ENCODE measurements around the gene PPFIA2. TPM values are rescaled to one million over a fixed set of nuclear protein-coding genes. Genes with fewer than 3 reads are reported as not detected.
"Not testable (repeated sequence)": the region's sequence is repeated elsewhere in the genome, so short reads cannot be mapped to it uniquely, and the experiment has no call there.

Gene PPFIA2
- total and polyA plus RNA-seq, 5 donors, result 0.62 to 3.0 (median 0.89) TPM

DNA sequence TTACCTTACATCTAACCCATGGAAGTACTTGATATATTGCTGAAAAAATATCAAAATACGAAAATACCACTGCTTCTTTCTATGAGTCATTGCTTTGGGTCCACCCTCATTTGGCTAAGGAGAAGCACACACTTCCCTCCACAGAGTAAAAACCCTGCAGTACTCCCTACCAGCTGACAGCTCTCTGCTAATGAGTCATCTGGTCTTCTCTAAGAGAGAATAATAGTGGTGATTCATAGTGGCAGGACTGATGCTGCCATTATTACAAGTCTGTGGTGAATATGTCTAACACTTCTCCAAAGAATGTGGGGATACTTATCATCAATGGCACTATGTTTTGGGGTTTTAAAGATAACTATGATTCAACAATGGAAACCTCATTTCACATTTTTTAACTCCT is 90.7 kb downstream of the PPFIA2 start:
- intact Hi-C loops (cut with DNase I), result no loop called here
- peak; percentile 51 to 83 for ATAC-seq

DNA sequence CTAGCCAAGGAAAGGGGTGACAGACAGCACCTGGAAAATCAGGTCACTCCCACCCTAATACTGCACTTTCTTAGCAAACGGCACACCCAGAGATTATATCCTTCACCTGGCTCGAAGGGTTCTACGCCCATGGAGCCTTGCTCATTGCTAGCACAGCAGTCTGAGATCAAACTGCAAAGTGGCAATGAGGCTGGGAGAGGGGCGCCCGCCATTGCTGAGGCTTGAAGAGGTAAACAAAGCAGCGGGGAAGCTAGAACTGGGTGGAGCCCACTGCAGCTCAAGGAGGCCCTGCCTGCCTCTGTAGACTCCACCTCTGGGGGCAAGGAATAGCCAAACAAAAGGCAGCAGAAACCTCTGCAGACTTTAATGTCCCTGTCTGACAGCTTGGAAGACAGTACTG is 99.8 kb downstream of the PPFIA2 start:
- 91% methylated on average over 6 of the region's 6 CpGs for WGBS
- H3K27me3 ChIP-seq (ENCODE audit: control insufficient read depth, insufficient read depth); H3K9me3 ChIP-seq (ENCODE audit: control insufficient read depth, low read length); intact Hi-C loops (cut with DNase I); H3K27ac ChIP-seq (ENCODE audit: low read length); H3K4me1 ChIP-seq (ENCODE audit: control insufficient read depth, insufficient read depth, low read length); ATAC-seq; H3K4me3 ChIP-seq (ENCODE audit: low read length): not testable (repeated sequence)
- peak in 1 of 3 donors; percentile 18 for DNase-seq

More for the DNA sequence above, 90.7 kb downstream of the PPFIA2 start:
- no peak for DNase-seq
- WGBS, result 9% methylated on average over 1 of the region's 1 CpG
- Histone ChIP-seq H3K9me3 (ENCODE audit: control insufficient read depth, low read length) (no peaks in the 10 kb centered on the region), H3K27ac (ENCODE audit: low read length) (no peak overlapping the region), H3K4me3 (ENCODE audit: low read length) (no peak overlapping the region), H3K4me1 (ENCODE audit: control insufficient read depth, insufficient read depth, low read length) (no peaks in the 10 kb centered on the region), H3K27me3 (ENCODE audit: control insufficient read depth, insufficient read depth) (no peaks in the 10 kb centered on the region)

DNA sequence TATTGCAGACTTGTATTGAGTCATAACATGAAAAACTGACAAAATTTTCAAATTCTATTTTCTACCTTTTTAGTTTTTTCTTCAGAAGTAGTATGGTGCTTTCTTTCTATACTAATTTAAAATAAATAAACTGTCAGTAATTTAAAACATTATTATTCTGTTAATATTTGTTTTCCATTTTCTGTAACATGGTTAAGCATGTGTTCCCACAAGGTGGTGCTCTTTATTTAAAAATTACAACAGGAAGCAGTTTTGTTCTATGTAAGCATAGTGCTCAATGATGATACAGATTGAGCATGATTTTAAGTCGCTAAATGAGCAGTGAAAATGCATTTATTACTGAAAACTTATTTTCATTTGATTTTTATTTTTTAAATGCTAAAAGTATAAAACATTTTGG is 114.6 kb downstream of the PPFIA2 start:
- Histone ChIP-seq H3K27me3 (ENCODE audit: control insufficient read depth, insufficient read depth) (no peaks in the 10 kb centered on the region), H3K27ac (ENCODE audit: low read length) (no peak overlapping the region), H3K4me3 (ENCODE audit: low read length) (no peak overlapping the region), H3K4me1 (ENCODE audit: control insufficient read depth, insufficient read depth, low read length) (no peaks in the 10 kb centered on the region), H3K9me3 (ENCODE audit: control insufficient read depth, low read length) (no peaks in the 10 kb centered on the region)
- WGBS, result 3% methylated on average over 1 of the region's 1 CpG
- ATAC-seq (no peak), DNase-seq (no peak)
- intact Hi-C loops (cut with DNase I), result loop anchor here (5.0 to 10.0 kb wide), 2 partner anchors 680 to 683 kb away; no protein-coding TSS in a partner anchor

DNA sequence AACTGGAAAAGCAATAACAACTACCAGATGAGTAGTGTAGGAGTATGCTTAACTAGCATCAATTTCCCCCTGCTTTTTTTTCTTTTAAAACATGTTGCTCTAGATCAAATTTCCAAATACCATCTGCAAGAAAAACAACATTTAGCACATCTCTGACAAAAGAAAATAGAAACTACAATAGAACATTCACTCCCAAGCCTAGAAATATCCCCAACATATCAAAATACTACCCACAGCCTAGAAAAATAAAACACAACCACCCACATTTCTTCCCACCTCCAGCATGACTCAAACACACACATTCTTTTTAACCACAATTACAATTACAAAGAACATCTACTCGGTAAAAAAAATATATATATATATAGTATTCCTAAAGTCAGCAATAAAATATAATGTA is 120.0 kb downstream of the PPFIA2 start:
- Histone ChIP-seq H3K4me1 (ENCODE audit: control insufficient read depth, insufficient read depth, low read length) (no peaks in the 10 kb centered on the region), H3K9me3 (ENCODE audit: control insufficient read depth, low read length) (no peaks in the 10 kb centered on the region), H3K27ac (ENCODE audit: low read length) (no peak overlapping the region), H3K4me3 (ENCODE audit: low read length) (no peak overlapping the region), H3K27me3 (ENCODE audit: control insufficient read depth, insufficient read depth) (no peaks in the 10 kb centered on the region)
- intact Hi-C loops (cut with DNase I), result no loop called here
- DNase-seq (no peak), ATAC-seq (no peak)
- WGBS, result 70% methylated on average over 1 of the region's 1 CpG

DNA sequence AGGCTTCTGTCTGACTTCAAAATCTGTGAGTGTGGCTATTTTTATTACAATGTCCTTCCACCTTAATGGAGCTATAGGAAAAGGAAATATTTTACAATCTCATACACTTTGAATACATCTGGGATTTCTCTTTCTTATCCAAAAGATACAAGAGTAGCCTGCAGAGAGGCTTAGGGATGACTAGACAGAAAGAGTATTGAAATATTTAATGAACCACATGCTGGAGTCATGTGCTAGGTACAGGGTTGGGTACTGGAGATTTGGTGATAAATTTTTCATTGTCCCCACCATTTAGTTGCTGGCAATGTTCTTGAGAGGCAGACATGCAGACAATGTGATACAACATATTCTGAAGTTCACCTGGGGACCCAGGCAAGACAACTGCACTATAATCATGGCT is 126.0 kb downstream of the PPFIA2 start:
- no peaks in the 10 kb centered on the region for H3K27me3 ChIP-seq (ENCODE audit: control insufficient read depth, insufficient read depth)
- H3K9me3 ChIP-seq (ENCODE audit: control insufficient read depth, low read length), result no peaks in the 10 kb centered on the region
- H3K4me3 ChIP-seq (ENCODE audit: low read length), result no peak overlapping the region
- no peak for DNase-seq
- no peak overlapping the region for H3K27ac ChIP-seq (ENCODE audit: low read length)
- H3K4me1 ChIP-seq (ENCODE audit: control insufficient read depth, insufficient read depth, low read length), result no peaks in the 10 kb centered on the region
- intact Hi-C loops (cut with DNase I), result loop anchor here in 1 of 4 donors (5.0 kb wide), 1 partner anchor 181 kb away; no protein-coding TSS in a partner anchor
- no peak for ATAC-seq

DNA sequence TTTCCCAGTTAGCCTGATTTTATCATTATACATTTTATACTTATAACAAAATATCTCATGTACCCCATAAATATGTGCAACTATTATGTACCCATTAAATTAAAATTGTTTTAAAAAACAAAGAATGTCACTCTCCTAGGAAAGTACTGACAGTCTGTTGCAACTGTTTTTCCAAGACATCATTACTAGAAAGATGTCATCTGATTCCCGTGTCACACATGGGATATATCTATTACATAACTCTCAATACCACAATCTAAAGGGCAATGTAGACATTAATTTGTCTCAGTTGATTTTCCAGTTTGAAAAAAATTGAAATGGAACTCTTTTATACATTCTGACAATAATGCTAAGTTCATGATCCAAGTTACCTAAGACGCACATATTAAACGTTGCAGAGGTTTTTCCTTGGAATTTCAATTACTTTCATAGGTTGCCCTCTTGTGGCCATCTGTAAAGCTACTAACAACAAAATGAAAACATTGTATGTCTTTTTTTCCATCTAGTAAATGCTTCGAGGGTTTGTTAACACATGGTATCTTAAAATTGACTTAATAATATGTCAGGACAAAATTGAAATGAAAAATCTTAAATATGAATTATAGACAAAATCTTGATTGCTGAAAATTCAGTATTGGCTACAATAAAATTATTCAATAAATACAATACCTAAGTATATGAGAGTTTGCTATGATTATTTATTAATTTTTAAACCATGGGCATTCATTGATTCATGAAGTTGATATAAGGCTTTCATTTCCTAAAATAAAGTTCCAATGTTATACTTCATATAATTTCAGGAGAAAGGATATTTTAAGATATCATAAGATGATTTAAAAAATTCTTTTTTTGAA is 131.6 kb downstream of the PPFIA2 start:
- no peak overlapping the region for H3K27ac ChIP-seq (ENCODE audit: low read length)
- H3K27me3 ChIP-seq (ENCODE audit: control insufficient read depth, insufficient read depth), result no peaks in the 10 kb centered on the region
- no peaks in the 10 kb centered on the region for H3K4me1 ChIP-seq (ENCODE audit: control insufficient read depth, insufficient read depth, low read length)
- H3K4me3 ChIP-seq (ENCODE audit: low read length), result no peak overlapping the region
- ATAC-seq (no peak), DNase-seq (no peak)
- WGBS, result 13% methylated on average over 4 of the region's 4 CpGs
- intact Hi-C loops (cut with DNase I), result loop anchor here in 3 of 4 donors (5.0 kb wide), 1 partner anchor 175 kb away; no protein-coding TSS in a partner anchor
- H3K9me3 ChIP-seq (ENCODE audit: control insufficient read depth, low read length), result no peaks in the 10 kb centered on the region

DNA sequence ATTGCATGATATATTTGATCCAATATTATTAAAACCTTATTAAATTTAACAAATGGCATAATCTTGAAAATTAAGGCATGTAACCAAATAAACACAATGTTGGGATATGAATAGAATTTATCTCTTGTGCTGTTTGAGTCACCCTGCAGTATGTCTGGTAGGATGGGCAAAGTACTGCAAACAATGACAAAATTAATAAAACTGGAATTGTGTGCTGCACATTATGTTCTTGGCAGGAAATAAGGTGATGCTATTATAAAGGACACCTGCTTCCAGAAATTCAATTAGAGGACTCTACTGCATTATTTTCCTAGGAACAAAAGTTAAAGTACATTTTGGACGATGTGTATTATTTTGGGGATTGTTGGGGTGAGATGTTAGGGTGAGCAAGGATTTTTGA is 132.7 kb downstream of the PPFIA2 start:
- DNase-seq (no peak), ATAC-seq (no peak)
- intact Hi-C loops (cut with DNase I), result loop anchor here in 3 of 4 donors (5.0 kb wide), 1 partner anchor 174 kb away; no protein-coding TSS in a partner anchor
- H3K4me1 ChIP-seq (ENCODE audit: control insufficient read depth, insufficient read depth, low read length), result no peaks in the 10 kb centered on the region
- H3K27ac ChIP-seq (ENCODE audit: low read length), result no peak overlapping the region
- WGBS, result 56% methylated on average over 1 of the region's 1 CpG
- H3K4me3 ChIP-seq (ENCODE audit: low read length), result no peak overlapping the region
- no peaks in the 10 kb centered on the region for H3K9me3 ChIP-seq (ENCODE audit: control insufficient read depth, low read length)
- H3K27me3 ChIP-seq (ENCODE audit: control insufficient read depth, insufficient read depth), result no peaks in the 10 kb centered on the region

DNA sequence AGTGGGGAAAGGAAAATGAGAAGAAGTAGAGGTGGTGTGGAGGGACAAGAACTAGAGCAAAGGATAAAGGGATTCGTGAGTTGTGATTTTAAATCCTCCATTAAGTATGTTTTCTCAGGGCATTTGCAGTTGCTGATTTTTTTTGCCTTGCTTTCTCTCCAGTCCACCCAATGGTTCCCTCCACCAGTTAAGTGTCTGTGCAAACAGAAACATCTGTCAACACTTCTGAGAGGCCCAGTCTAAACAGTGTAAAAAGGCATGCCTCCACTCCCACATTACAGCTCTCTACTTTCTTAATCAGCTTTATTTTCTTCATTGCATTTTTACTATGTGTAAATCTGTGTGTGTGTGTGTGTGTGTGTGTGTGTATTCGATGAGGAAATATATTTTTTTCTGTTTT is 141.2 kb downstream of the PPFIA2 start:
- 32% methylated on average over 2 of the region's 2 CpGs for WGBS
- H3K27ac ChIP-seq (ENCODE audit: low read length), result no peak overlapping the region
- intact Hi-C loops (cut with DNase I), result no loop called here
- no peaks in the 10 kb centered on the region for H3K9me3 ChIP-seq (ENCODE audit: control insufficient read depth, low read length)
- H3K27me3 ChIP-seq (ENCODE audit: control insufficient read depth, insufficient read depth), result no peaks in the 10 kb centered on the region
- ATAC-seq (peak in 1 of 2 donors; percentile 60), DNase-seq (no peak)
- H3K4me3 ChIP-seq (ENCODE audit: low read length), result no peak overlapping the region
- no peaks in the 10 kb centered on the region for H3K4me1 ChIP-seq (ENCODE audit: control insufficient read depth, insufficient read depth, low read length)

DNA sequence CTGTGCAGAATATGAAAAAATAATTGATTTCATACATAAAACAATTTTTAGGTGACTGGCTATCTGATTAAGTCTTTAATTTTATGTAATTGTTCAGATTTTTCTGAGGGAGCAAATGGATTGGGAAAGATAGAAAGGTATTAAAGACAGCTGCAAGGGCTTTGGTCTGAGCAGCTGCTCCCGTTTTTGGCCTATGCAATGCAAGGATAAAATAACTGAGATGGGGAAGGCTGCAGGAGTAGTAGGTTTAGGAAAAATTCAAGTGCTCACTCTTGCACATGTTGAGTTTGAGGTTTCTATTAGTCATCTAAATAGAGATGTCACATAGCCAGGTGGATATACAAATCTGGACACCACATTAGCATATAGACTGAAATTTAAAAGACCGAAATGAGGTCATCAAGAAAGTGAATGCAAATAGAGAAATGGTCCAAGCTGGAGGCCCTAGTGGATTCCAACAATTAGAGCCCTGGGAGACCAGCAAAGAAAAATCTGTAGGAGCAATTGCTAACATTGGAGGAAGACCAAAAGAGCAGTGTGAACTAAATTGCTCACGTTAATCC is 144.0 kb downstream of the PPFIA2 start:
- H3K27ac ChIP-seq (ENCODE audit: low read length), result no peak overlapping the region
- no peaks in the 10 kb centered on the region for H3K4me1 ChIP-seq (ENCODE audit: control insufficient read depth, insufficient read depth, low read length)
- WGBS, result 72% methylated on average over 3 of the region's 3 CpGs
- DNase-seq, result no peak
- H3K27me3 ChIP-seq (ENCODE audit: control insufficient read depth, insufficient read depth), result no peaks in the 10 kb centered on the region
- intact Hi-C loops (cut with DNase I), result no loop called here
- no peaks in the 10 kb centered on the region for H3K9me3 ChIP-seq (ENCODE audit: control insufficient read depth, low read length)
- no peak overlapping the region for H3K4me3 ChIP-seq (ENCODE audit: low read length)
- no peak for ATAC-seq

DNA sequence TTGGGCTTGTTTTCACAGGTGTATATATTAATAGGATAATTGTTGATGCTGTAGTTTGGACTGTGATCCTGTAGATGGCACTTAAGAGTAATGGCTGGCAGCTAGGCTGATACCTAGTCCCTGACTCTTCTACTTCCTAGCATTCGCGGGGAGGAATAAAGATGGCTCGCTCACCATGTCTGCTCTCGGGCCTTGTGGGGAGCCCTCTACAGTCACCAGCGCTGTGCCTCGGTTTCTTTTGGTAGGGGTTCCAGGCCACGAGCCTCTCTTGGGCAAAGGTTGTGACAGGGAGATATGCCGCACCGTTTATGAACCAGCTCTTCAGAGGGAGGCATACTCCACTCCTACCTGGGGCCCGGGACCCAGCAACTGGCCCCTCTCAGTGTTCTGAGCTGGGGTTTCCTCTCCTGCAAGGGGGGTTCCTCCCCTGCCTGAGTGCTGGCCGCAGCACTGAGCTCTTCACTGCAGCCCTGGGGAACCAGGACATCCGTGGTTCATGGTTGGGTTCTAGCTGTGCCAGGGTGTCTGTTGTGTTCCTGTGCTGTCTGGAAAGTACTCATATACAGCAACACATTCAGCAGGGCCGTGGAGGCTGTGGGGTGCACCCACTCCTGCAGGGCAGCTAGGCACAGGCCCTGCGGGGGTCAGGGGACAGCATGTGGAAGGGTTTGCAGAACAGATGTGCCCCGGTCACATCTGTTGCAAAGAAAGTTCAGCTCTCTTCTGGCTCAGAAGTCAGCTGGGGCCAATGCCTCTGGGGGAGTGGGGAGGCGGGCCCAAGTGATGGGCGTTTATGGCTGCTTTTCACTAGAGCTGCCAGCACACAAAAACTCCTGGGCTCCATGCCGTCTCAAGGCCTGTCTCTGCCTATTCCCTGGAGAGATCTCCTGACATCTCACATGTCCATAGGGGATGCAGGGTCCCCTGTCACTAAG is 147.9 kb downstream of the PPFIA2 start:
- Histone ChIP-seq H3K9me3 (ENCODE audit: control insufficient read depth, low read length) (no peaks in the 10 kb centered on the region), H3K4me3 (ENCODE audit: low read length) (no peak overlapping the region), H3K27ac (ENCODE audit: low read length) (no peak overlapping the region), H3K4me1 (ENCODE audit: control insufficient read depth, insufficient read depth, low read length) (no peaks in the 10 kb centered on the region), H3K27me3 (ENCODE audit: control insufficient read depth, insufficient read depth) (no peaks in the 10 kb centered on the region)
- WGBS, result 77% methylated on average over 18 of the region's 18 CpGs
- ATAC-seq (peak in 1 of 2 donors; percentile 23), DNase-seq (peak in 1 of 3 donors; percentile 18)
- intact Hi-C loops (cut with DNase I), result no loop called here
